VCaP (cell line): ENCODE results near the gene CDIPT.

Experiments used
- H3K27ac ChIP-seq: fragments of 450-650 bp; 2 replicates; pipeline ENCODE4 v1.5.1; 2017
- TF ChIP-seq, protein P1 (sequence below): fragments of 450-650 bp; conservative IDR thresholded peaks from 2 replicates; pipeline ENCODE4 v1.5.1; 2017; ENCODE audit warnings: mild to moderate bottlenecking, moderate library complexity

CDIPT gene

GRCh38 chr16:29900102-29900887, 37.3 kb upstream of the CDIPT start, which contains the start of gene ASPHD1:
ASPHD1 (plus strand) TSS chr16:29900488; CDS start chr16:29900972, 484 bp downstream.
- TF ChIP-seq, protein P1, sequence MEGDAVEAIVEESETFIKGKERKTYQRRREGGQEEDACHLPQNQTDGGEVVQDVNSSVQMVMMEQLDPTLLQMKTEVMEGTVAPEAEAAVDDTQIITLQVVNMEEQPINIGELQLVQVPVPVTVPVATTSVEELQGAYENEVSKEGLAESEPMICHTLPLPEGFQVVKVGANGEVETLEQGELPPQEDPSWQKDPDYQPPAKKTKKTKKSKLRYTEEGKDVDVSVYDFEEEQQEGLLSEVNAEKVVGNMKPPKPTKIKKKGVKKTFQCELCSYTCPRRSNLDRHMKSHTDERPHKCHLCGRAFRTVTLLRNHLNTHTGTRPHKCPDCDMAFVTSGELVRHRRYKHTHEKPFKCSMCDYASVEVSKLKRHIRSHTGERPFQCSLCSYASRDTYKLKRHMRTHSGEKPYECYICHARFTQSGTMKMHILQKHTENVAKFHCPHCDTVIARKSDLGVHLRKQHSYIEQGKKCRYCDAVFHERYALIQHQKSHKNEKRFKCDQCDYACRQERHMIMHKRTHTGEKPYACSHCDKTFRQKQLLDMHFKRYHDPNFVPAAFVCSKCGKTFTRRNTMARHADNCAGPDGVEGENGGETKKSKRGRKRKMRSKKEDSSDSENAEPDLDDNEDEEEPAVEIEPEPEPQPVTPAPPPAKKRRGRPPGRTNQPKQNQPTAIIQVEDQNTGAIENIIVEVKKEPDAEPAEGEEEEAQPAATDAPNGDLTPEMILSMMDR: no peak
- peak within 1 kb of the TSS; percentile 73 for H3K27ac ChIP-seq

DNA sequence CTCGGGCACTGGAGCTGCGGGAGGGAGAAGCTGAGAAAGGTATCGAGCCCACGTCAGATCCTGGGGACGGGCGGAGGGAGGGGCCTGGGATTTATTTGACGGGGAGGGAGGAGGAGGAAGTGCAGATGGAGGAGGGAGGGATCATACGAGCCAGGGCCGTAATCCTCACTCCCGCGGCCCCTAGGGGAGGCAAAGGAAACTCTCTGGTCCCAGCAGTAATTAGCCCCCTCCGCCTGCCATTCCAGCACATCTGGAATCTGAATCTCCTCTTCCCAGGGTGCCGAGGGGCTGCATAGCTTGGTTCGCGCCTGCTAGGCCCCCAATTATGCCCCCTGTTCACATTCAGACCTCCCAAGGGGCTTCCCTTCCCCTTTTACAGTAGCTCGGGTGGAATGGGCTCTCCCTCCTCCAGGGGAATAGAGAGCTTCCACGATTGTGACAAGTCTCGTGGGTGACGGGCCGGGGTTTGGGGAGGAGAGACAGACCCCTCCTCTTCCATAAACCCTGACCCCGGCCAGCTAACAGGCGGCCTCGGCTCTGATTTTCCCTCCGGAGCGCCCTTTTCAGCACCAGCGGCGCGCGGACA, 36.6 kb upstream of the CDIPT start, which contains the start of gene SEZ6L2:
TSS of gene SEZ6L2 (minus strand) at position 35 of the 586 bp plus-strand sequence. CDS start 531 bp downstream, outside the sequence.
- TF ChIP-seq, protein P1: peak; percentile 26
- H3K27ac ChIP-seq: peak within 1 kb of the TSS; percentile 73

GRCh38 chr16:29898804-29899515, 35.9 kb upstream of the CDIPT start:
- TF ChIP-seq, protein P1: no peak
- H3K27ac ChIP-seq: peak overlapping the region; percentile 73

GRCh38 chr16:29898135-29898803, 35.2 kb upstream of the CDIPT start:
- TF ChIP-seq, protein P1: no peak
- H3K27ac ChIP-seq: peak overlapping the region; percentile 73

GRCh38 chr16:29897333-29897732, 34.3 kb upstream of the CDIPT start:
- no peak overlapping the region for H3K27ac ChIP-seq
- TF ChIP-seq, protein P1: no peak

GRCh38 chr16:29896841-29897240, 33.8 kb upstream of the CDIPT start:
- no peak overlapping the region for H3K27ac ChIP-seq
- TF ChIP-seq, protein P1: no peak
